IMR-90 (cell line): ENCODE data around the gene MAP1LC3A. TPM values are rescaled to one million over a fixed set of nuclear protein-coding genes. Genes with fewer than 3 reads are reported as not detected.

Experiments
- ATAC-seq: fragments of 200-7000 bp; cut with Tn5 transposase; 2 replicates; pipeline ENCODE4 v1.9.1; 2020; ENCODE audit warnings: low read depth, mild to moderate bottlenecking, moderate library complexity
- BruUV-seq: library from RNA; stranded (reverse); fragments of 400-500 nt; replicated peaks from 2 replicates; lab custom pipeline; 2021; lab: Mats Ljungman, UMichigan
- CTCF ChIA-PET: fragments of 300-600 bp; formaldehyde crosslinking; extraction: SDS; loops from one replicate; lab custom pipeline; 2021; ENCODE audit warnings: antibody characterized with exemption; lab: Yijun Ruan, JAX
- POLR2A ChIA-PET: fragments of 300-600 bp; sonication (Branson Sonifier 250); formaldehyde crosslinking; loops from one replicate; lab custom pipeline; 2022; ENCODE audit warnings: antibody characterized with exemption; ENCODE audit not compliant: unreplicated experiment; lab: Charles Lee
- DNase-seq: peaks from one replicate; pipeline ENCODE4 v3.0.0; 2013
- H2AFZ ChIP-seq: replicated peaks from 2 replicates; pipeline ENCODE3; 2013; ENCODE audit warnings: low read length, mild to moderate bottlenecking; ENCODE audit not compliant: poor library complexity
- H2AK5ac ChIP-seq: 2 replicates; pipeline ENCODE4 v1.6.1; 2013; ENCODE audit warnings: low read depth, low read length, inconsistent platforms
- H2AK9ac ChIP-seq: replicated peaks from 2 replicates; pipeline ENCODE3; 2013; ENCODE audit warnings: mild to moderate bottlenecking, low read depth, low read length, moderate library complexity; ENCODE audit not compliant: poor library complexity
- H2BK120ac ChIP-seq: 2 replicates; pipeline ENCODE4 v1.6.1; 2013; ENCODE audit warnings: low read depth, low read length, inconsistent platforms
- H2BK15ac ChIP-seq: 3 replicates; pipeline ENCODE4 v1.6.1; 2013; ENCODE audit warnings: low read depth, low read length, inconsistent platforms
- H2BK20ac ChIP-seq: 2 replicates; pipeline ENCODE4 v1.6.1; 2013; ENCODE audit warnings: low read depth, mild to moderate bottlenecking, inconsistent platforms, low read length, moderate library complexity
- H2BK5ac ChIP-seq: 2 replicates; pipeline ENCODE4 v1.6.1; 2013; ENCODE audit warnings: mild to moderate bottlenecking, low read depth, low read length, inconsistent platforms; ENCODE audit not compliant: poor library complexity, severe bottlenecking
- H3K14ac ChIP-seq: replicated peaks from 2 replicates; pipeline ENCODE4 v1.6.1; 2013; ENCODE audit warnings: low read depth, low read length, inconsistent platforms
- H3K18ac ChIP-seq: 2 replicates; pipeline ENCODE4 v1.6.1; 2013; ENCODE audit warnings: low read depth, low read length, control low read depth
- H3K23ac ChIP-seq: 2 replicates; pipeline ENCODE4 v1.6.1; 2013; ENCODE audit warnings: low read depth, low read length, inconsistent platforms
- H3K27ac ChIP-seq: 2 replicates; pipeline ENCODE4 v1.5.1; 2013; ENCODE audit warnings: mild to moderate bottlenecking, control low read depth, low read length; ENCODE audit not compliant: insufficient read depth
- H3K27me3 ChIP-seq: 2 replicates; pipeline ENCODE4 v1.6.1; 2013; ENCODE audit warnings: low read length; ENCODE audit not compliant: control insufficient read depth, insufficient read depth
- H3K36me3 ChIP-seq: 2 replicates; pipeline ENCODE4 v1.6.1; 2013; ENCODE audit warnings: low read length, mixed read lengths; ENCODE audit not compliant: control insufficient read depth, insufficient read depth
- H3K4ac ChIP-seq: 2 replicates; pipeline ENCODE4 v1.6.1; 2013; ENCODE audit warnings: low read depth, low read length, inconsistent platforms
- H3K4me1 ChIP-seq: 2 replicates; pipeline ENCODE4 v1.6.1; 2013; ENCODE audit warnings: low read length, mixed read lengths; ENCODE audit not compliant: control insufficient read depth, insufficient read depth
- H3K4me2 ChIP-seq: 2 replicates; pipeline ENCODE4 v1.6.1; 2013; ENCODE audit warnings: low read depth, mild to moderate bottlenecking, control low read depth, low read length, moderate library complexity
- H3K4me3 ChIP-seq: 2 replicates; pipeline ENCODE4 v1.5.1; 2013; ENCODE audit warnings: low read depth, mild to moderate bottlenecking, control low read depth, low read length, moderate library complexity; ENCODE audit not compliant: insufficient read depth
- H3K56ac ChIP-seq: 2 replicates; pipeline ENCODE4 v1.6.1; 2013; ENCODE audit warnings: low read length, inconsistent platforms; ENCODE audit not compliant: insufficient read depth; ENCODE audit errors: extremely low read depth
- H3K79me1 ChIP-seq, 2 experiments: 2 replicates each; pipeline ENCODE4 v1.6.1; 2013; ENCODE audit warnings: low read length in 2 of 2, inconsistent platforms in 1 of 2, low read depth in 1 of 2
- H3K9ac ChIP-seq: 2 replicates; pipeline ENCODE4 v1.6.1; 2013; ENCODE audit warnings: low read depth, low read length, control low read depth
- H3K9me1 ChIP-seq: 2 replicates; pipeline ENCODE4 v1.6.1; 2013; ENCODE audit warnings: low read length, inconsistent platforms; ENCODE audit not compliant: insufficient read depth
- H3K9me3 ChIP-seq: 2 replicates; pipeline ENCODE4 v1.6.1; 2013; ENCODE audit warnings: low read length; ENCODE audit not compliant: control insufficient read depth, insufficient read depth
- H4K20me1 ChIP-seq: 2 replicates; pipeline ENCODE4 v1.6.1; 2013; ENCODE audit warnings: low read length, inconsistent platforms; ENCODE audit not compliant: insufficient read depth
- H4K5ac ChIP-seq: 2 replicates; pipeline ENCODE4 v1.6.1; 2013; ENCODE audit warnings: mild to moderate bottlenecking, low read depth, low read length, control low read depth
- H4K8ac ChIP-seq, 2 experiments: 2 replicates each; pipeline ENCODE4 v1.6.1; 2013; ENCODE audit warnings: low read depth in 2 of 2, low read length in 2 of 2, control low read depth in 1 of 2, inconsistent platforms in 1 of 2
- H4K91ac ChIP-seq: 2 replicates; pipeline ENCODE4 v1.6.1; 2013; ENCODE audit warnings: low read depth, low read length, inconsistent platforms; ENCODE audit not compliant: insufficient read depth
- CEBPB ChIP-seq: IDR thresholded peaks from 2 replicates; pipeline ENCODE4 v1.6.1; 2012; ENCODE audit warnings: low read depth, low read length, improper control_type of control experiment
- CTCF ChIP-seq: conservative IDR thresholded peaks from 2 replicates; pipeline ENCODE4 v1.5.1; 2012; ENCODE audit warnings: mild to moderate bottlenecking, low read depth, low read length, improper control_type of control experiment
- MAFK ChIP-seq: IDR thresholded peaks from 2 replicates; pipeline ENCODE4 v1.6.1; 2012; ENCODE audit warnings: low read depth, low read length, improper control_type of control experiment
- WGBS, 2 experiments: methylation state at CpG; one replicate each; pipeline versions ENCODE4 v1.1.5 to v1.1.7; 2013; ENCODE audit warnings: missing lambda C conversion rate in 2 of 2; ENCODE audit not compliant: insufficient read length in 1 of 2; ENCODE audit errors: extremely low coverage in 2 of 2; 5-methylcytosine and 5-hydroxymethylcytosine counted together
- dilution Hi-C: fragments of 300-500 bp; cut with HindIII; formaldehyde crosslinking; loops from one replicate; pipeline ENCODE4 v1.14.3; 2018; ENCODE audit warnings: low sequenced_read_pairs; ENCODE audit not compliant: unreplicated experiment
- in situ Hi-C: fragments of 300-500 bp; cut with MboI; formaldehyde crosslinking; loops from 3 replicates; pipeline ENCODE4 v1.14.3; 2019; ENCODE audit warnings: low sequenced_read_pairs, inconsistent platforms, mixed read lengths
- intact Hi-C: fragments of 100-400 bp; cut with micrococcal nuclease; formaldehyde crosslinking; loops from 2 replicates; pipeline ENCODE4 v1.10.0; 2022
- polyA plus RNA-seq, 3 experiments: library from polyadenylated mRNA; depleted of rRNA; stranded (reverse); fragments of >200 nt; gene quantifications; 2 replicates each; pipeline ENCODE4 v1.2.3, GENCODE V29; 2012; ENCODE audit warnings: low replicate concordance in 1 of 3
- total RNA-seq: library from RNA; depleted of rRNA; stranded (reverse); fragments of >200 nt; gene quantifications from 2 replicates; pipeline ENCODE4 v1.2.3, GENCODE V29; 2012

Gene MAP1LC3A
- total and polyA plus RNA-seq, 2 of the 4 experiments (the other 2 are of a cell fraction), result 10.0 to 39.7 TPM

- intact Hi-C loops, result no loop called here
- H3K4me1 ChIP-seq, result no peaks in the 10 kb centered on the region
- H3K56ac ChIP-seq, result no peak overlapping the region
- no peaks in the 10 kb centered on the region for H3K79me1 ChIP-seq
- H3K4ac ChIP-seq, result no peak overlapping the region
- in situ Hi-C loops, result no loop called here
- no peak overlapping the region for H2BK5ac ChIP-seq
- no peak for DNase-seq
- H3K4me2 ChIP-seq, result no peak overlapping the region
- H2BK120ac ChIP-seq, result no peak overlapping the region
- H2BK15ac ChIP-seq, result no peak overlapping the region
- H3K27ac ChIP-seq, result no peak overlapping the region
- H3K9me1 ChIP-seq, result 0 out of 2 replicates have a peak, but pooled peaks cover 5% of the 10 kb centered on the region
- H2AK9ac ChIP-seq, result no peak overlapping the region
- 100% methylated on average over 2 of the region's 6 CpGs; no CpG with 5 or more reads in 1 of the 2 experiments for WGBS, 2 experiments
- H3K9ac ChIP-seq, result no peak overlapping the region
- no peak overlapping the region for H2BK20ac ChIP-seq
- no peak overlapping the region for H4K5ac ChIP-seq
- no peak overlapping the region for H3K23ac ChIP-seq
- dilution Hi-C loops, result no loop called here
- no peak overlapping the region for H3K18ac ChIP-seq
- no peak overlapping the region for H2AFZ ChIP-seq
- no peaks in the 10 kb centered on the region for H3K27me3 ChIP-seq
- no peak overlapping the region for H2AK5ac ChIP-seq
- CTCF ChIA-PET, result no interaction called here
- H4K8ac ChIP-seq, result no peak overlapping the region
- no peaks in the 10 kb centered on the region for H3K36me3 ChIP-seq
- POLR2A ChIA-PET, result no interaction called here
- H3K14ac ChIP-seq, result no peak overlapping the region
- TF ChIP-seq CTCF (no peak), MAFK (no peak), CEBPB (no peak)
- H4K91ac ChIP-seq, result no peak overlapping the region
- ATAC-seq, result no peak
- H3K9me3 ChIP-seq, result no peaks in the 10 kb centered on the region
- H4K20me1 ChIP-seq, result no peaks in the 10 kb centered on the region
- H3K4me3 ChIP-seq, result no peak overlapping the region
- no TSS peak for BruUV-seq
Observed at GRCh38 chr20:34552569-34552968, 5.9 kb upstream of the MAP1LC3A start.
